ENCODE data around the gene FBXL12. TPM values are rescaled to one million over a fixed set of nuclear protein-coding genes. Genes with fewer than 3 reads are reported as not detected.
"Not testable (repeated sequence)": the region's sequence is repeated elsewhere in the genome, so short reads cannot be mapped to it uniquely, and the experiment has no call there.

Gene FBXL12
- total RNA-seq, 1 donor from 2014 or later = 31.9 TPM

GRCh38 chr19:9838324-9838723 lies 19.4 kb upstream of the FBXL12 start:
- DNase-seq (ENCODE audit: low spot score) = no peak

GRCh38 chr19:9836021-9836420 lies 17.1 kb upstream of the FBXL12 start:
- DNase-seq (ENCODE audit: low spot score) = no peak

GRCh38 chr19:9835507-9835949 lies 16.6 kb upstream of the FBXL12 start:
- DNase-seq (ENCODE audit: low spot score) = no peak

- peak; percentile 99 for DNase-seq (ENCODE audit: low spot score)
Measured at GRCh38 chr19:9834726-9835506, 16.0 kb upstream of the FBXL12 start, which contains the start of gene PIN1. Gene PIN1 (plus strand): TSS chr19:9835318. CDS start chr19:9835345, 27 bp downstream.

- no peak for DNase-seq (ENCODE audit: low spot score)
Measured at GRCh38 chr19:9834307-9834725, 15.4 kb upstream of the FBXL12 start.

- no peak for DNase-seq (ENCODE audit: low spot score)
Measured at GRCh38 chr19:9828551-9829063, 9.7 kb upstream of the FBXL12 start.

- DNase-seq (ENCODE audit: low spot score) = peak; percentile 90
Measured at GRCh38 chr19:9827289-9828238, 8.7 kb upstream of the FBXL12 start, which contains the start of gene UBL5. Gene UBL5 (plus strand): TSS chr19:9827918. CDS start chr19:9828338, 420 bp downstream.

- DNase-seq (ENCODE audit: low spot score) = no peak
Measured at GRCh38 chr19:9823816-9824215, 4.9 kb upstream of the FBXL12 start.

GRCh38 chr19:9820034-9820433 lies 1.2 kb upstream of the FBXL12 start:
- not testable (repeated sequence) for DNase-seq (ENCODE audit: low spot score)

- DNase-seq (ENCODE audit: low spot score) = no peak
Measured at GRCh38 chr19:9819596-9819909, 674 bp upstream of the FBXL12 start.

GRCh38 chr19:9818175-9818733 lies 625 bp downstream of the FBXL12 start:
- DNase-seq (ENCODE audit: low spot score) = no peak

- no peak for DNase-seq (ENCODE audit: low spot score)
Measured at GRCh38 chr19:9811139-9811538, 7.7 kb downstream of the FBXL12 start.

- no peak for DNase-seq (ENCODE audit: low spot score)
Measured at GRCh38 chr19:9808855-9809824, 9.7 kb downstream of the FBXL12 start.

- DNase-seq (ENCODE audit: low spot score) = no peak
Measured at GRCh38 chr19:9806803-9807202, 12.1 kb downstream of the FBXL12 start.

- no peak for DNase-seq (ENCODE audit: low spot score)
Measured at GRCh38 chr19:9801976-9802375, 16.9 kb downstream of the FBXL12 start.

- DNase-seq (ENCODE audit: low spot score) = no peak
Measured at GRCh38 chr19:9799162-9799561, 19.7 kb downstream of the FBXL12 start.

- DNase-seq (ENCODE audit: low spot score) = no peak
Measured at GRCh38 chr19:9797871-9798270, 21.0 kb downstream of the FBXL12 start.

- DNase-seq (ENCODE audit: low spot score) = peak; percentile 91
Measured at GRCh38 chr19:9796113-9796773, 22.6 kb downstream of the FBXL12 start.

- peak; percentile 49 for DNase-seq (ENCODE audit: low spot score)
Measured at GRCh38 chr19:9793071-9793591, 25.7 kb downstream of the FBXL12 start.
